ENCODE results near the gene CNKSR3.

Gene CNKSR3

GRCh38 chr6:154412106-154412820 is 98.2 kb downstream of the CNKSR3 start:
- DNase-seq (ENCODE audit: low read depth) = no peak

- DNase-seq (ENCODE audit: low read depth) = no peak
Observed at GRCh38 chr6:154411076-154411475, 99.4 kb downstream of the CNKSR3 start.

- no peak for DNase-seq (ENCODE audit: low read depth)
Observed at GRCh38 chr6:154410619-154411072, 99.8 kb downstream of the CNKSR3 start.

- DNase-seq (ENCODE audit: low read depth) = no peak
Observed at GRCh38 chr6:154408891-154409500, 101.5 kb downstream of the CNKSR3 start.

- DNase-seq (ENCODE audit: low read depth) = no peak
Observed at GRCh38 chr6:154407440-154407839, 103.0 kb downstream of the CNKSR3 start.

- DNase-seq (ENCODE audit: low read depth) = no peak
Observed at GRCh38 chr6:154406869-154407268, 103.6 kb downstream of the CNKSR3 start.

GRCh38 chr6:154406301-154406700 is 104.2 kb downstream of the CNKSR3 start:
- no peak for DNase-seq (ENCODE audit: low read depth)

GRCh38 chr6:154404791-154405400 is 105.6 kb downstream of the CNKSR3 start:
- no peak for DNase-seq (ENCODE audit: low read depth)

- DNase-seq (ENCODE audit: low read depth) = no peak
Observed at GRCh38 chr6:154403788-154404187, 106.7 kb downstream of the CNKSR3 start.

GRCh38 chr6:154402081-154402780 is 108.3 kb downstream of the CNKSR3 start:
- no peak for DNase-seq (ENCODE audit: low read depth)

GRCh38 chr6:154399097-154399496 is 111.4 kb downstream of the CNKSR3 start:
- no peak for DNase-seq (ENCODE audit: low read depth)

GRCh38 chr6:154397491-154398195 is 112.8 kb downstream of the CNKSR3 start:
- DNase-seq (ENCODE audit: low read depth) = no peak

GRCh38 chr6:154395878-154396277 is 114.6 kb downstream of the CNKSR3 start:
- DNase-seq (ENCODE audit: low read depth) = no peak

- DNase-seq (ENCODE audit: low read depth) = no peak
Observed at GRCh38 chr6:154395316-154395715, 115.2 kb downstream of the CNKSR3 start.

GRCh38 chr6:154394571-154394970 is 115.9 kb downstream of the CNKSR3 start:
- no peak for DNase-seq (ENCODE audit: low read depth)

GRCh38 chr6:154390034-154390433 is 120.5 kb downstream of the CNKSR3 start:
- DNase-seq (ENCODE audit: low read depth) = no peak

GRCh38 chr6:154388803-154389202 is 121.7 kb downstream of the CNKSR3 start:
- DNase-seq (ENCODE audit: low read depth) = no peak

GRCh38 chr6:154386848-154387717 is 123.4 kb downstream of the CNKSR3 start:
- DNase-seq (ENCODE audit: low read depth) = no peak

GRCh38 chr6:154384191-154384590 is 126.3 kb downstream of the CNKSR3 start:
- no peak for DNase-seq (ENCODE audit: low read depth)

GRCh38 chr6:154383273-154383672 is 127.2 kb downstream of the CNKSR3 start:
- no peak for DNase-seq (ENCODE audit: low read depth)

- DNase-seq (ENCODE audit: low read depth) = no peak
Observed at GRCh38 chr6:154382740-154383139, 127.7 kb downstream of the CNKSR3 start.
